ENCODE results near the gene DGKE.

The DGKE gene

DNA sequence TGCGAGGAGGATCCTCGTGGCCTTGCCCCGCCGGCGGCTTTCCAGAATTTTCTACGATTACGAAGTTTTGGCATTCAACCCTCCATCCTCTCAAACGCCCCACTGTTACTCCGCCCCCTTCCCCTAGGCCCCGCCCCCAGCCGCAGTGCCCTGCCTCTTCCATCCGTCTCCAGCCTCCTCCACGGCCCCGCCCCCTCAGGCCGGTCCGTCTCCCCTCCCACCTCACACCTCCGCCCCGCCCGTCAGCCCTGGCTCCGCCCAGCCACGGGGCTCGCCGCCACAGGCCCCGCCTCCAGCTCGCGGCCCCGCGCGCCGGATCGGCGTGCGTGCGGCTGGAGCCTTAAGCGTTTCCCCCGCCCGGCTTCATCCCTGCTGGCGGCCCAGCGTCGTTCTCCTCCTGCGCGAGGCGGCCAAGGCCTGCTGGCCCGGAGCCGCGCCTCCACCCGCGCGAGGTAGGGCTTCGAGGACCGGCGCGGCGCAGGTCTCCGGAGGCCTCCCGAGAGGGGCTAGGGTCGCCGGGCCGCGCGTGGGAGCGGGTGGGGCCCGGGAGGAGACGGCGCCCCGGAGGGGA is at the start of gene DGKE, which contains the start of gene C17orf67:
Gene DGKE, plus strand, starts transcription at position 343 of the 571 bp plus-strand sequence. CDS start 645 bp downstream, outside the sequence.
Gene C17orf67, minus strand, starts transcription at position 112 of the 571 bp plus-strand sequence. CDS start 18,110 bp downstream, outside the sequence.
- peak in 55 of 56 donors; percentile 59 to 99 (median 93) for DNase-seq

DNA sequence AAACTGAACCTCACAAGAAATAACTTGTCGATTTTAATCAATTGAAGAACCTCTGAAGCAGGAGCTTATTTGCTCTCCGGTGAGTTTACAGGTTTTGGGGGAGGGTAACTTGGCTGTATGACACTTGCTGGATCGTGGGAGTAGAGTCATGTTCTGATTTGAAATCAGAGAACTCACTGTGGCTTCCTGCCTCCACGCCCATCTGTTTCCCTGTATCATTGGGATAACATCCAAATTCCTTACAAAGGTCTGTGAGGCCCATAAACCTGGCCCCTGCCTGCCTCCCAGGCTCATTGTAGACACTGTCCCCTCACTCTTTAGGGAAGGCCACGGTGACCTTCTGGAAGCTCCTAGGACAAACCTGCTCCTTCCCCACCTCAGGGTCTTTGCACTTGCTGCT is 48.5 kb upstream of the DGKE start:
- peak in 1 of 56 donors; percentile 7 for DNase-seq

DNA sequence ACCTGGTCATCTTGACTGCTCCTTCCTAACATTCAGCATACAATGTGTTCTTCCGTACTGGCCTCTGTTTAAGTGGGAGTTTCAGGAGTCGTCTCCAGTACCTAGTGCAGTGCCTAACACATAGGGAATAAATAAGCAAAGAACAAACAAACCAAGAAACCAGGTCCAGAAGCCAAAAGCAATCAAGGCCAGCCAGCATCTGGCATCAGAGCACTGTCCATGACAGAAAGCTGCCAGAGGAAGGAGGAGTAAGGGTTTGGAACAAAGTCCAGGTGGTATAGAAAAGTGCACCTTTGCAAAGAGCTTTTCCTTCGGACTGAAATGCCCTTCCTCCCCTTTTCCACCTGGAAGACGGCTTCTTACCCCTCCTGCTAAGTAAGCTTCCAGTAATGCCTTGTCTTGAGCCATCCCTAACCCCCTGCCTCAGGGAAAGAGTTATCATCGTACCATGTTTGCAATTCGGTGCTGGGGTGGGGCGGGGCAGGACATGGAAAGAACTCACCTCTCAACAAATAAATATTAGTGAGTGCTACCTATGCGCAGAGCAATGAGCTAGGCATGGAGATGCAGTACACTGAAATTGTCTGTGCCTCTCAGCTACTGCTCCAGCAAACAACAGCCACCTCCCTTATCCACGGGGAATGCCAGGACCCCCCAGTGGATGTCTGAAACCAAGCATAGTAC is 47.8 kb upstream of the DGKE start:
- DNase-seq, result no peak

DNA sequence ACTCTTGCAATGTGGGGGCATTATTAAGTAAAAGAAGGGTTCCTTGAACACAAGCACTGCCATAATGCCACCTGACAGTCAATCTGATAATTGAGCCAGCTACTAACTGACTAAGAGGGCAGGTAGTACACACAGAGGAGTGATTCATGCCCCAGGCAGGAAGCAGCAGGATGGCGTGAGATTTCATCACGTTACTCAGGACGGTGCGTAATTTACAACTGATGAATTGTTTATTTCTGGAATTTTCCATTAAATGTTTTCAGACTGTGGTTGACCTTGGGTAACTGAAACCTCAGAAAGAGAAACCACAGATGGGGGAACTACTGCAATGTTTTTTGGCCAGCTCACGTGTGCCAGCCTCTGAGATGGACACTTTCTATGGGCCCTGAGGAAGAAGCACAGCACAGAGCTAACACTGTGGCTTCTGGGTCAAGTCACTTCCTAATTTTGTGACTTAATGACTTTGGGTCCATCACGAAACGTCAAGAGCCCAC is 46.9 kb upstream of the DGKE start:
- no peak for DNase-seq

DNA sequence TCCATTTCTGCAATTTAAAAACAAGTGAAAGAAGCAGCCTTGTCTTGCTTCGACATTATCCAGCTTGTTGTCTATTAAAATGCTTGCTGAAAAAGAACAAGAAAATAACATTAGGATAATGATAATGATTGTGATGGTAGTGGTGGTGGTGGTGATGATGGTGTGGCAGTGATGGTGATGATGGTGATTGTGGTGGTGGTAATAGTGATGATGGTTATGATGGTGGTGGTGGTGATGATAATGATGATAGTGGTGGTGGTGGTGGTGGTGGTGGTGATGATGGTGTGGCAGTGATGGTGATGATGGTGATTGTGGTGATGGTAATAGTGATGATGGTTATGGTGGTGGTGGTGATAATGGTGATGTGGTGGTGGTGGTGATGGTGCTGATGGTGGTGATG is 41.7 kb upstream of the DGKE start:
- DNase-seq, result no peak

DNA sequence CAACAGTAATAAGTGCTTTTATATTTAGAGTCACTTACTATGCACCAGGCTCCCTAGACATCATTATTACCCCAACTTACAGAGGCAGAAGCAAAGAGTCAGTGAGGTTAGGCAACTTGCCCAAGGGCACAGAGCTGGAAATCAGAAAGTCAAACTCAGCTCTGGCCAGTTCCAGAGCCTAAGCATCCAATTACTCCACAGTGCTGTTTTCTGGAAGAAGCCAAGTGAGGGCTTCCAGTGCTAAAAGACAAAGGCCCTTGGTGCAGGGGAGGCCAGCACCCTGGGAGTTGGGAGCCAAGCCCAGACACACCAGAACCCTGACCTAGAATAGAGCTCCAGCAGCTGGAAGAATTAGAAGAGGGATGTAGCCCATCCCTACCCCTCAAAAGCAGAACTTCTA is 40.4 kb upstream of the DGKE start:
- peak in 3 of 56 donors; percentile 4 to 8 (median 7) for DNase-seq

DNA sequence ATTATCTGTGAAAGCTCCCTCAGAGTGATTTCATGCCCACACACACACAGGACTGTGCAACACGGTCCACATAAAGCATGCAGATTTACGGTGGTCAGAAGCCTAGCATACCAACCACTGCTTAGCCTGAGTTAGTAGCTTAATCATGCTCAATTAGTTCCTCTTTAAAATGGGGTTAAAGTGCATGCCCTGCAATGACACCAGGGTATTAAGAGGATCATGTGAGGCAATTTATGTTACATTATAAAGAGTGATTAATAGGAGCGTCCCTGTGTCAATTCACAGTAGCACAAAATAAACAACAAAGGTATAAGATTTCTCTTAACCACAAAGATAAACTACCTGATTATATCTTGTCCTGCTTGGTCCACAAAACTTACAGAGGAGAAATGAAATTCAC is 40.0 kb upstream of the DGKE start:
- no peak for DNase-seq

DNA sequence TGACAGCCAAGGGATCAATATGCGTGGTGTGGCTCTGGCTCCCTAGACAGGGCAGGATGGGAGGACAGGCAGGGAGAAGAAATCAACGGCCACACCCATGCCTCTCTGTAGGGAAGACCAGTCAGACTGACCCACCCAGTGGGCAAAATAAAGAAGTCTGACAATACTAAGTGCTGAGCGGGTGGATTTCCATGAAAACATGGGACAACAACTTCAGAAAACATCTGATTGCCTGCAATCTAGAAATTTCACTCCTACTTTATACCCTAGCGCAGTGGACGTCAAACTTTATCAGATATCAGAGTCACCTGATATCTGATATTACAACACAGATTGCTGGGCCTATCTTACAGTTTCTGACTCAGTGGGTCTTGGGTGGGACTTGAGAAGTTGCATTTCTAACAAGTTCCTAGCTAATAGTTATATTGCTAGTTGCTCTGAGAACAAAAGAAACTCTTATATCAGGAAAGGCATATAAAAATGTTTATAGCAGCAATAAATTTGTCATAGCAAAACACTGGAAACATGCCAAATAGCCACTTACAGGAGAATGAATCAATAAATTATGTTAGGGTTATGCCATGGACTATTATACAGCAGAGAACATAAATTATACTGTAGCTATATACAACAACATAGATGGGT is 38.6 kb upstream of the DGKE start:
- DNase-seq, result no peak

DNA sequence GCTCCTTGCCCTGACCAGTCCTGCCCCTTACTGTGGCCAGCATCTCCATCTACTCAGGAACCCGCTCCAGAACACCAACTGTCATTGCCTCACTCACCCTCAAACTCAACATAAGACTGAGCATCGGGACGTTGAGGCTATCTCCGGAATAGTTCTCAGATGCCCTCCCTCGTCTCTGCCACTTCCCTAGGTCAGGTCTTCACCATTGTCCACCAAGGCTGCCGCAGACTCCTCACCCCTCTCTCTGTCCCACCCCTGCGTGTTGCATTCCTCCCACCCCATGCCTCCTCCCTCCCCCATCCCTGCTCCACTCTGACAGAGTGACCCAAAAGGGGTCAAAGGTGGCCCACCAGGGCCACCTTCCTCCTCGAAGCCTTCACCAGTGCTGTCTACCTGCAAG is 37.4 kb upstream of the DGKE start:
- no peak for DNase-seq

DNA sequence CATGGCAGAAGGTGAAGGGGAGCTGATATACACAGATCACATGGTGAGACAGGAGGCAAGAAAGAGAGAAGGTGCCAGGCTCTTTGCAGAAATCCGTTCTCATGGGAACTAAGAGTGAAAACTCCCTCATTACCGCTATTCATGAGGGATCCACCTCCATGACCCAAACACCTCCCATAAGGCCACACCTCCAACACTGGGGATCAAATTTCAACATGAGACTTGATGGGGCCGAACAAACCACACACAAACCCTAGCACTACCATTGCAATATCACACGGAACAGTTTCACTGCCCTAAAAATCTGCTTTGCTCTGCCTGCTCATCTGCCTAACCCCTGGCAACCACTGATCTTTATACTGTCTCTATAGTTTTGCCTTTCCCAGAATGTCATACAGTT is 35.0 kb upstream of the DGKE start:
- no peak for DNase-seq

DNA sequence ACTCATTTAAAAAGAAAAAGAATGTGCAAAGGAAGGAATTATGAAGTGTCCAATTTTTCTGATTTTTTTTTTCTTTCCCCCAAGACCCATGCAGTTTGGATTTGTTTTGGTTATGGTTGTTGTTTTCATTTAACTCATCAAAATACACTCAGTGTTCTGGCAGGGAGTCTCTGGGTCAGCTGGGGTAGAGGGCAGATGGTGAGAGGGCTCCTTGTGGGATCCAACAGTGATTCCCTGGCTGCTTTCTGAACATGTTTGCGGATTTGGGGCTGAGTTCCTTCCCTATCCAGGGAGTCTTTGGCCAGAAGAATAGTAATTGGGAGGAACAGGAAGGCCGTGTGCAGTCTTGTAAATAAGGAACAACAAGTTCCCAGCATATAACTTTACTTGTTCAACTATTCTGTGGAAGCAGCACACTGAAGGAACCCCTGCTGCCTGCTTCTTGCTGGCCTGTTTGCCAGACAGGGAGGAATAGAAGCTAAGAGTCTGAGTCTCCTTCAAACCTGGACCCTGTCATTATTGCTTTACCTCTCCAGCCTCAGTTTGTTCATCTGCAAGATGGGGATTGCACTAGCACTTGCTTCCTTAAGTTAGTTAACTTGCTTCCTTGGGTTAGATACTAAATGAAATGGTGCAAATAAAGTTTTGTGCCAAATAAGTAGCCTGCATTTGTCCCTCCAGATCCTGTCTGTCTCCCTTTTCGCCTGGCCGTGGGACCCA is 32.3 kb upstream of the DGKE start:
- DNase-seq, result no peak

DNA sequence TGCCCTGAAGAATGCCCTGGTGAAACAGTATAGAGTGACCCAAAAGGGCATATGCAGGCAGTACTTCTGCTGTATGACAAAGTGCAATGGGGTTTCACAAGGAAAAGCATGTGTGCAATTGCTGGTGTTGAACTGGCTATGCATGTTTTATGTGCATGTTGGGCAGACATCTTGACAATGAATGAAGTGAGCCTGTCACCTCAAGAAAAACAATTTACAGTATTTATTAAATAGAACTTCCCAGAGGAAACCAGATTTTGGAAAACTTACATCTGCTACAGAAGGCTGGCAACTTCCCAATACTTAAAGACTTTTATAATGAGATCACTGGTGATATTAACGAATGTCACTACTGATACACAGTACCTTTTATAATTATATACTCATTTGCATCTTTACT is 30.9 kb upstream of the DGKE start:
- DNase-seq, result no peak

DNA sequence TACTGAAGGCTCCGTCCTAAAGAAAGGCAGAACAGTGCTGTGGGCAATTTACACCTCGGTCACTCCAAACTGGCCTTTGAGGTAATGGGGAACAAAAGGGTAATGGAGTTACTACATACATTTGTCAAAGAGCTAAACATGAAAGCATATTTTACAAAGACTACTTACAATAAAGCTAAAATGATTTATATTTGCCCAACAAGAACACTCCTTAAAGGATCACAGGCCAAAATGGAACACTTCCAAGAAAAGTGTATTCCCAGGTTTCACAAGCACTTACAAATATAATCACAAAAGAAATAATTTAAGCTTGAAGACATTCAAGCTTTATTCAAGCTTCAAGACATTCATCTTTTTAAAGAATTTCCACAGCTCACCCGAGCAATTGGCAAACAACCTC is 29.5 kb upstream of the DGKE start:
- DNase-seq, result no peak

DNA sequence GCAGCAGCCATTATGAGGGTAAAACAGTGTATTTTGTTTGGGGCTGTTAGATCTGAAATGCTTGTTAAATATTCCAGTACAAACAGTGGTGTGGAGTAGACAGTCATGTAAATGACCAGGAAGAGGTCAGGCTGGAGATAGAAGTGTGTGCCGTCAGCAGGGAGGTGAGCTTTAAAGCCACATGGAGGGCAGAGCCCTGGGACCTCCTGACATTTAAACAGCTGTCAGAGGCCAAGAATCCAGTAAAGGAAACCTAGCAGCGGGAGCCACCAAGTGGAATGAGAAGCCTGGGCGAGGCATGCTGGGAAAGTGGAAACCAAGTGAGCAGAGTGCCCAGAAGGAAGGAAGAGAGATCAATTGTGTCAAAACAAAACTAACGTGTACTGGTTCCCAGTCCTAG is 27.0 kb upstream of the DGKE start:
- no peak for DNase-seq

DNA sequence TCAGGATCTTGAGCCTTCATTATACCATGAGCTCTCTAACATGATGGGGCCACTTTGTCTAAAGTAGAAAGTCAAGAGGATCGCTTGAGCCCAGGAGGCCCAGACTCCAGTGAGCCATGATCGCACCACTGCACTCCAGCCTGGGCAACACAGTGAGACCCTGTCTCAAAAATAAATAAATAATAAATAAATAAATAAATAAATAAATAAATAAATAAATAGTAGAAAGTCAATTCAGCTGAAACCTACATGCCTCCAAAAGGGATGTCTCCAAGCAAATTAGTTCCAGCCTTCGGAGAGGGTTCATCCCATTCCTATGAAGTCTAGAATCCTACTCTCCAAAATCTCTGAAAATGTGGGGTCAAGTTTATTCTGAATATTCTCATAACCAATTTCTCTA is 26.2 kb upstream of the DGKE start:
- no peak for DNase-seq

DNA sequence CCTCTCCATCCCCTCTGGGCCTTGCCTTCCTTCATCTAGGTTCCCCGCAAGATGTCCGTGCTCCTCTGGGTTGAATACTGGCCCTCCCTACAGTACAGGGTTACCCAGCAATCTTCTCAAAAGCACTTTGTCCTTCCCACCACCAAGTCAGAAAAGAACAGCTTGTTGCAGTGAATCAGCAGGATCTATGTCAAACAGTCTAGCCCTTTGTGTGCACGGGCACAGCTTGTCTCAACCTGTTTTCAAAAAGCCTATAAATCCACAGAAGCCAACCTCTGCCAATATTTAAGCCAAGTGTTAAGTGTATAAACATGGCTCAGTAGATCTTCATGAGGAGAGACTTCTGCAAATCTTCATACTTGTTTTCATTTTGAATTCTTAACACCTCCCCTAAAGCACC is 25.4 kb upstream of the DGKE start:
- no peak for DNase-seq

DNA sequence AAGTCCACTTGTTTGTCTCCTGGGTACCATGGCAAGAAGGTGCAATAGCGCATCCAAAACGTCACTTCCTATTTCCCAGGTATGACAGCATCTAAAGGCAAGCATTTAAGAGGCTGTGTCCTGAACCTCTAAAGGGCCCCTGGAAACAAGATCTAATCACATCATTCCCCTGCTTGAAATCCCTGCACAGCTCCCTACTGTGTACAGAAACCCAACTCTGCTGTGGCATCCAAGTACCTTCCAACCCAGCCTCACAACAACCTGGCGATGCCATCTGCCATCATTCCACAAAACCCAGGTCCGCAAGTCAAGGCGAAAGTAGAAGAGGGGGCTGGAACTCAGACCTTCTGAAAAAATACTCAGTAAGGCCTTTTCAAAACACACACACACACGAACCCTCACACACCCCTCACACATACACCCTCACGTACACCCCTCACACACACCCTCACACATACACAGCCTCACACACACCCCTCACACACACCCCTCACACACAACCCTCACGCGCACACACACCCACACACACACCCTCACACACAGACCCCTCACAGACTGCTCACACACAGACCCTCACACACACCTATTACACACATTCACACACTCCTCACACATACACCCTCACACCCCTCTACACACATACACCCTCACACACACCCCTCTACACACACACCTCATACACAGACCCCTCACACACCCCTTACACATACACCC is 24.7 kb upstream of the DGKE start:
- DNase-seq, result no peak

DNA sequence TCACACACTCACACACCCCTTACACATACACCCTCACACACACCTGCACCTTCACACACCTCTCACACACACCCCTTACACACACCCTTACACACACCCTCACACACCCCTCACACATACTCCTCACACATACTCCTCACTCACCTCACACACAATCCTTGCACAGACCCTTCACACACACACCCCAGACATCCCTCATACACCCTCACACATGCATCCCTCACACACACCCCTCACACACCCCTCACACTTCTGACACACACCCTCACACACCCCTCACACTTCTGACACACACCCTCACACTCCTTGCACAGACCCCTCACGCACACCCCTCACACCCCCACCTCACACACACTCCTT is 24.2 kb upstream of the DGKE start:
- DNase-seq, result no peak

DNA sequence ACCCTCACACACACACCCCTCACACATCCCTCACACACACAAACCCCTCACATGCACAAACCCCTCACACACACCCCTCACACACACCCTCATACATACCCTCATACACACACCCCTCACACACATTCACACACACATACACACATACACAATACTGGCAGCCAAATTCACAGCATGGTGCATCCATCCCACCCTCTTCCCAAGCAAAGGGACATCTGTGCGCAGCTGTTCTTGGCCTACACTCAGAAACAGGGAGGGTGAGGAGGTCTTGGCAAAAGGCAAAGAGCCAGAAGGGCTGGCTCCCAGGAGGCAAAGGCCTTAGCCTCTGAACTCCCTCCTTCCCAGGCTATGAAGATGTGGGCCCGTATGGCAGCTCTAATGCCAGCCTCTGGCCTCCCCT is 23.6 kb upstream of the DGKE start:
- DNase-seq, result no peak

DNA sequence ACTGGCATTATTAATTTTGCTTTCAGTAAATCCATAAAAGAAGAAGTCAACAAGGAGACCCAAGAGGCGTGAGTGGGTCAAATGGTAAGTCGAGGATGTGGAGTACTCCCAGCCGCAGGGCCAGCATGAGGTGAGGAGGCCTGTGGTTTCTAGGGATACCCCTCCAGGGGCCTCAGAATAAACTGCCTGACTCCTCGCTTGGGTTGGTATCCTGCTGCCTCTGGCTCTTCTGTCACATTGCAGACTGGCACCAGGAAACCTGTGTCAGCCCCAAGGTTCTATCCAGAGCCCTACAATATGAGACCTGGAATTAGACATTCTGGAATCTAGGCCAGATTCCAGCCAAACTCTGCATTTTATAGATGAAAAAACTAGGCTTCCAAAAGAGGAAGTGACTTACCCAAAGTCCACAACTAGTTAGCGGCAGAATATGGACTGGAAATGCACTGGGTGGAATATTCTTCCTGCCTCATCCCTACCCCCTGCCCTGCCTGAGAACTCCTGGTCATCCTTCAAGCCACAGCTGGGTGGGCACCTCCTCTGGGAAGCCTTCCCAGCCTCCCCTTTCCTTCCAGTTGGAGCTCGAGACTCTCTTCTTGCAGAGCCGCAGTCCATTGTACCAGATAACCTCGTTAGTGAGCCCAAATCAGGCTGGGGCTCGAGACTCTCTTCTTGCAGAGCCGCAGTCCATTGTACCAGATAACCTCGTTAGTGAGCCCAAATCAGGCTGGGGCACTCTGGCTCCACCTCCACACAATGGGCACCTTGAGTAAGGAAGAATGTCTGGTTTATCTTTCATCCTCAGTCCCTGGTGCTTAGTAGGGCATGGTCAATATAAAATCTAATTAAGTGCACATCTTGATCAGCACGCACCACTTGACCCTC is 22.8 kb upstream of the DGKE start:
- DNase-seq, result no peak
